NCI-H345 (cell line): ENCODE data around the gene RASSF1.

Experiments
- DNase-seq: peaks from one replicate; lab custom pipeline; 2025; lab: John Stamatoyannopoulos, UW

The RASSF1 gene

GRCh38 chr3:50365080-50365841, 24.6 kb upstream of the RASSF1 start:
- DNase-seq, result peak; percentile 85

DNA sequence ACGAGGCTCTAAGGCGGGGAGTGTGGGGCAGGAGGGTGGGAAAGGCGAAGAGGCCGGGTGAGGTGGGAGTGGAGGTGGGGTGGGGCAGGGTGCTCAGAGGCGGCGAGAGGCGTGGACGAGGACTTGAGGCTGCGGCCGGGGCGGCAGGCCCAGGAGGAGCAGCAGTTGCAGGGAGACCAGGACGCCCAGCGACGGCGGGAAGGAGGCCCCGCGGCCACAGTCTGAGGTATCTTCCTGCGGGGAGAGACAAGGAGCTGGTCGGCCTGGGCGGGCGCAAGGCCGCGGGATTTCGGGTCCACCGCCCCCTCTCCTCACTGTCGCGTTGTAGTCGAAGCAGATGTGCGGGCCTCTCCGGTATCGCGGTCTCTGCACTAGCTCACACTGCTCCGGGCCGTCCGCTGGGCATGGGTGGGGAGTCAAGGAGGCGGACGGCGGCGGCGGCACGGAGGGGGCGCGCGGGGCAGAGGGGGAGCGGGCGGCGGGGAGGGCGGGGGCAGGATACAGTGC, 24.0 kb upstream of the RASSF1 start:
- DNase-seq, result no peak

DNA sequence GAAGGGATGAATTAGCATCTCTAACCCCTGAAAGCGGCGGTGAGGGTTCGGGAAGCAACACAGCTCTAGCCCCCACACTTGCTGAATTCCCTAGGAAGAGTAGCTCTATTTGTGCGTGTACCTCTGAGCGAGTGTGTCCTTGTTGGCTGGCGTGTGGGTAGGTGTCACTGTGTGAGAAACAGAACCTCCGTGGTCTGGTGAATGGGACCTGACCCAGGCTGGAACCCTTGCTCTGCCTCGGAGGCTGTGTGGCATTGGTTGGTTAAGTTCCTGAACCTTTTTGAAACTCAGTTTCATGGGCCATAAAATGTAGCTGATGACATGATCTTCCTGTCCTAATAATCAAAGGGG, 19.1 kb upstream of the RASSF1 start:
- no peak for DNase-seq

DNA sequence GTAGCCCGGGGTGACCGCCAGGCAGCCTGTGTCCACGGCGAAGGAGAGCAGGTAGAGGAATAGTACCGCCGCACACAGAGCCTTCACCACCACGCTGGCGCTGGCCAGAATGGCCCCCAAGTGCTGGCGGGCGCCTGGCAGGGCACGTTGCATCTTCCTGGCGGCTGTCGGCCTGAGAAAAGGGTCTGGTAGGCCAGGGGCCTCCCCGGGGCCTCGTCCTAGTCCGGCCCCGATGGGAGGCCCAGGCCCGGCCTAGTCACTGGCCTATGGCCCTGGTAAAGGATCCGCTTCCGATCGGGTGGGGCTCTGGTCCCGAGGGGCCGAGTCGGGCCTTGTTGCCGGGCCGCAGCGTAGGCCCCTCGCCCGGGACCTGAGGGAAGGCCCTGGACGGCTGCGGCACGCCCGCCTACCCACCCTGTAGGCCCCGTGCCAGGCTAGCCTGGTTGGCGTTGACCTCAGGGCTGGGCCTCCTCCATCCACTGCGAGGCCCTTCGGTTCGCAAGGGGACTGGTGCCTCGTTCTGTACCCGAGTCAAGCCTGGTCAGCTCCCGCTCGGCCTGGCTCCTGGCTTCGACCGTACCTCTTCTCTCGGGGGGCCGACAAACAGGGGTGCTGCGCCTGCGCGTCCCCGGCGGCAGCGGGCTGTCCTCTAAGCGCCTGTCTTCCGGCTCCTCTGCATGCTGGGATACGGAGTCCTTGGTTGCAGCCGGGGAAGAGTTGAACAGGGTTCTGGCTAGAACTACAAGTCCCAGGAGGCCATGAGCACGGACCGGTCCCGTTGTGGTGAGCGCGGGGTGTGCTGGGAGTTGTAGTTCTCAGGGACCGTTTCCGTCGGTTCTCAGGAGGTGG, 18.5 kb upstream of the RASSF1 start, which contains the start of gene TMEM115:
Gene TMEM115, minus strand, starts transcription at position 611 of the 849 bp plus-strand sequence. Its CDS starts 458 bp downstream, at position 153.
- peak; percentile 95 for DNase-seq

GRCh38 chr3:50358355-50358910, 17.8 kb upstream of the RASSF1 start:
- no peak for DNase-seq

GRCh38 chr3:50357481-50357880, 16.8 kb upstream of the RASSF1 start:
- no peak for DNase-seq

- no peak for DNase-seq
Observed at GRCh38 chr3:50356553-50356952, 15.9 kb upstream of the RASSF1 start.

DNA sequence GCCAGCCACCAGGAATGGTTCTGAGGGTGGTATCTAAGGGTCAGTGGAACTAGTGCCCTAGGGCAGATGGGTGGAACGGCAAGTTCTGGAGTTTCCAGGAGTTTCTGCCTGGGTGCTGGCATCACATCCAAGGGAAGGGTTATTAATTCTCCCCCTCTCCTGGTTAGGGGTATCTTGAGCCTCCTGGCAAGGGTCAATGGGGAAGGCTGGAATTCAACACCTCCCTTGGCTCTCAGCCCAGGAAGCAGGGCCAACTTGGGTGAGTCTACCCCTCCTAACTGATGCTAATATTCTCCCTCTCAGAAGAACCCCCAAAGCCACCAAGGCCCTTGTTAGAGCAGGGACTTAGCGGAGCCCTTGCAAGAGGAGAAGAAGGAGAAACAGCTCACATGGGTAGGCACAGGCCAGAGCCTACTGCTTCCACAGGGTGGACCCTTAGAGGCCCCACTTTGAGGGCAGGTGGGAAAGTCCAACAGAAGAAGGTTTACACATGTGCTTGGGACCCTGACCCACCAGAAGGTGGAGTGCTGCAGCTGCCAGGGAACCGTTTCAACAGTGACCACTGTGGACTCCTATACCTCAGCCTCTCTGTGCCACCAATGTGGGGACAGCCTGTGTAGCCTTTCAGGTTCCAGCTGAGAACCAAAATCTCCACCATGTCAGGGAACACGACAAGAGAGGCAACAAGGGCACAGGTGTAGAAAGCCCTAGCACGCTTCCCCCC, 15.4 kb upstream of the RASSF1 start:
- no peak for DNase-seq

DNA sequence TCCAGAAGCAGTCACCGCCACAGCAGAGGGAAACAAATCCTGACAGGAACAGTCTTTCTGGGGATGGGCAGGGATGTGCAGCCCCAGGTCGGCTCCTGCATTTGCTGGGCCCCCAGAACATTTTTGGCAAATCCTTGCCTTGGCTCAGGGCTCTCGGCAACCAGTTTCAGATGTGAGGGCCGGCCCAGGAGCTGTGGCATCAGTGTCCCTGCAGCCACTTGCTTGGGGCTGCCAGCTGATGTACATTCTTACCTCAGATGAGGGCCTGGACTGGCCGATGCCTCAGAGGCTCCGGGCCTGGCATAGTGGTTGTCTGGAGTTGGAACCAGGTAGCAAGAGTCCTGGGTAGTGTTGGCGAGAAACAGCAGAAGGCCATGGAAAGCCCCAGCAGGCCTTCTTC, 14.2 kb upstream of the RASSF1 start:
- no peak for DNase-seq

DNA sequence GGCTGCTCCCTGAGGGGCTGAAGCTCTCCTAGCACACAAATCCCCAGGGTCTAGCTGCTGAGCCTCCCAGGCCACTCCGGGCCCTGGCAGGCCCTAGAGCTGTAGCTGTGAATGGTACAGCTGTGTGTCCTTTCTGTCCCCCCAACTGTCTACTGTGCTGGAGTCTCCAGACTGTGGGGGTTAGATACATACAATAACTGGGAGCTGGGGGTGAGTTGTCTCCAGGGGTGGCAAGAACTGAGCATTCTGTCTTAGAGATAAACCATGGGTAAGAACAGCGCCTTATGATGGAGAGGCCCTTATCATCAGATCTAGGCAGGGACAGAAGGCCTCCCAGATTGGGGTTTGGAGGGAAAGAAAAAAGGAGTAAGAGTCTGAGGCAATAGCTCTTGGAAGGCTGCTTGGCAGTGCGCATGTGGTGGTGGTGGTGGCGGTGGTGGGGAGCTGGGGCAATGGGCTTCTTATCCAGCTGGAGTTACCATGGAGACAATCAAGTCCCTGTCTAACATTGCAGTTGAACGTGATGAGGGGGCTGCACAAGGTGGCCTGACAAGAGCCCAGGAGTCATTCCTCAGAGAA, 13.6 kb upstream of the RASSF1 start:
- DNase-seq, result no peak

DNA sequence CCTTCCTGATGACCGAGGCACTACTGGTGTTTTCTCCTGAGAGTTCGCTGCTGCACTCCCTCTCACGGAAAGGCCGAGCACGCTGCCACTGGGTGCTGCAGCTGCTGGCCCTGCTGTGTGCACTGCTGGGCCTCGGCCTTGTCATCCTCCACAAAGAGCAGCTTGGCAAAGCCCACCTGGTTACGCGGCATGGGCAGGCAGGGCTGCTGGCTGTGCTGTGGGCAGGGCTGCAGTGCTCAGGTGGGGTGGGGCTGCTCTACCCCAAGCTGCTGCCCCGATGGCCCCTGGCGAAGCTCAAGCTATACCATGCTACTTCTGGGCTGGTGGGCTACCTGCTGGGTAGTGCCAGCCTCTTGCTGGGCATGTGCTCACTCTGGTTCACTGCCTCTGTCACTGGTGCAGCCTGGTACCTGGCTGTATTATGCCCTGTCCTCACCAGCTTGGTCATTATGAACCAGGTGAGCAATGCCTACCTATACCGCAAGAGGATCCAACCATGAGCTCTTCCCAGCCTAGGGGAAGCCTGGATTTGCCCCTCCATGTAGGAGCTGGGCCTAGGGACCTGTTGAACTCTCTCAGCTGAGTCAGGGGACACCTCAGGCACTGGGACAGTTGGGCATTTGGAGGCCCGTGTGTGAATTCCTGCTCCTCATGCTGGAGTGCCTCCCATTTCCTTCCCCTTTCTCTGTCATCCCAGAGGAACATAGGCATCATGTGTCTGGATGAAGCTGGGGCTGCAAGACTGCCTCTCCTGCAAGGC, 12.8 kb upstream of the RASSF1 start:
- no peak for DNase-seq

DNA sequence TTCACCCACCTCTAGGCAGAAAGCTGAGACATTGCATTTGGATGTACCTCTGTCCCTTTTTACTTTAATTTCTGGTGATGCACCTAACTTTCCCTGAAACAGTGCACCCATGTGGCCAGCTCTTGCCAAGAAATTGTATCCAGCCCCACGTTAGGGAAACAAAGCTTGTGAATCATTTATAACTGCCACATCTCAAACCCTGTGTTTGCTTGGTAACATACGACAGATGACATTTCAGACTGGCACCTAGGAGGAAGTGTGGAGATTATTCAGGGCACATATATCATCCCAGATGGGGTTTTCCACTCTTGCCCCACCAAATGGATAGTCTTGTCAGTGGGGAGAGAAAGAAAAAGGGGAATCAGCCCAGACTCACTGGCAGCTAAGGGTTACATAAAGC, 12.1 kb upstream of the RASSF1 start:
- no peak for DNase-seq

GRCh38 chr3:50351323-50351697, 10.7 kb upstream of the RASSF1 start:
- DNase-seq, result peak; percentile 23

GRCh38 chr3:50350527-50351322, 10.1 kb upstream of the RASSF1 start, which contains the start of the genes CYB561D2 and NPRL2:
Gene CYB561D2 (plus strand): TSS chr3:50350862. CDS start chr3:50351434, 572 bp downstream.
Gene NPRL2 (minus strand): TSS chr3:50350775. CDS start chr3:50350652, 123 bp downstream.
- peak; percentile 92 for DNase-seq

DNA sequence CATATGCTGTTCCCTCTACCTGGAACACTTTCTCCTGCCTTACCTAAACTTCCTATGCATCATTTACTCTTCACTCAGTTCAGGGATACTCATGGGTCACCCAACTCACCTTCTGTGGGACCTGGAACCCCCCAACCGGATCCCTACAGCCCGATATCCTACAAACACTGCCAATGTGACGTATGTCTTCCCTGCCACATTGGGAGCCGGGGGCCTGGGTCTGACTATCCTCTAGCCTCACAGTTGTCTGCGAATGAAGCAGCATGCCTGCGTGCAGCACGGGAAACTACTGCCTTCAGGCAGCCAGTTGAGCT, 9.5 kb upstream of the RASSF1 start:
- no peak for DNase-seq

DNA sequence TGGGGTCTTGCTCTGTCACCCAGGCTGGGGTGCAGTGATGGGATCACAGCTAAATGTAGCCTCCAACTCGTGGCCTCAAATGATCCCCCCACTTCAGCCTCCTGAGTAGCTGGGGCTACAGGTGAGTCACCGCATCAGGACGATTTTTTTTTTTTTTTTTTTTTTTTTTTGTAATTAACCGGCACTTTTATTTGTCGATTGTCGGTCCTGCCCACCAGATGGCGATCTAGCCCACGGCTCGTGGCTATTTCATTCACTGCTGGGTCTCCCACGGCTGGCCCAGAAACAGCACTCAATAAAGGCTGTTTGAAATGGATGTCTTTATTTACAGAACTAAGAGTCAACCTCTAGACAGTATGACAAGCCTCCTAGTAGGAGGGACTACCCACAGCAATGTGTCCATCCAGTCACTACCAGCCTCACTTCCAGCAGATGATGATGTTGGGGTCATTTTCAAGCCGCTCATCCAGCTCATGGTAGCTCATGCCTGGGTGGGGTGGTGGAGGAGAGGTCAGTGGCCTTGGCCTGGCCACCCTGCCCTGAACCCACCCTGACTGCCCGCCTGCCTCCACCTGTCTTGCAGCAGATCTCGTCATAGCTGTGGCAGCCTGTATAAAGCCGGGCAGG, 6.7 kb upstream of the RASSF1 start:
- peak; percentile 50 for DNase-seq

- DNase-seq, result peak; percentile 66
Observed at GRCh38 chr3:50345586-50346234, 5.1 kb upstream of the RASSF1 start, which contains the start of gene ZMYND10. Gene ZMYND10 (minus strand): TSS chr3:50345732. CDS start chr3:50345579, 153 bp downstream.

DNA sequence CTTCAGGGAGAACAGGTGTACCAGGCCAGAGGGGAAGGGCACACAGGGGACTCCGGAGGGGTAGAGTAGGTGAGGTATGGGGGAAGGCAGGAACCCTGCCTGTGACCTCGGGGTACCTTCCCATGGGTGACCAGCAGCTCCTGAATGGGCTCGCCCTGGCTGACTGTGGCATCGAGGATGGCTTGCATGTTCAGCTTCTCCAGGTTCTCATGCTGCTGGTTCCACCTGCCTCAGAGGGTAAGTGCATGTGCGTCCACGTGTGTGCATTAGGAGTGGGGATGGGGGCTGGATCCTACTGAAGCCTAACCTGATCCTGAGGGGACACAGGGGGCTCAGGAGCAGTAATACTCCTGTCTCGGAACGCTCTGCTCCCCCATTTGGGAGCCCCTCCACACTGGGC, 4.4 kb upstream of the RASSF1 start:
- DNase-seq, result no peak
